Measurements from ENCODE around the gene OR2D3.

The OR2D3 gene

DNA sequence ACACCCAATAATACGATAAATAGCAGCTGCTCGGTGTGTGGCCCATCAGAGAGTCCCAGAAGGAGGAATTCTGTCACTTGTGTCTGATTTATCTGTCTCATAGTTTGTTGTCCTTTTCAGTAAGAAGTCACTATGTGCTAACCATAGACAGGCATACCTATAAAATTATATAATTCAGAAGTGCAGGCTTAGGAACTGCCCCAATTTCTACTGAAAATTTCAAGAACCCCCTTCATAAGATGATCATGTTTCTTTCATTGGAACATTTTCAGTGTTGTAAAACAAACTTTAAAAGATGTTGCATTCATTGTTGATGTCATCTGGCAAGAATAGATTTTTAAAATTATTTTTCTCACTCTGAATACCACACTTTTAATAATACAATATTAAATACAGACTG lies 28.4 kb upstream of the OR2D3 start, which contains the start of gene OR2D2:
OR2D2 (minus strand) TSS at position 101 of the 400 bp plus-strand sequence; CDS start at position 101, 0 bp downstream.
- H3K9ac ChIP-seq (ENCODE audit: low read length): no peak within 1 kb of the TSS
- no peaks in the 10 kb centered on the region for H3K27me3 ChIP-seq (ENCODE audit: low read depth, low read length)
- H3K79me2 ChIP-seq (ENCODE audit: low read length): no peaks in the 10 kb centered on the region
- no peaks in the 10 kb centered on the region for H4K20me1 ChIP-seq (ENCODE audit: insufficient read depth, low read length)
- H3K36me3 ChIP-seq (replicated peaks; ENCODE audit: low read depth, low read length): no peaks in the 10 kb centered on the region
- no peak within 1 kb of the TSS for H2AFZ ChIP-seq (ENCODE audit: low read depth, low read length)
- H3K27ac ChIP-seq (ENCODE audit: low read length): no peak within 1 kb of the TSS
- H3K4me1 ChIP-seq (ENCODE audit: low read length): peaks cover 28% of the 10 kb centered on the region
- TF ChIP-seq EZH2phosphoT487 (IDR thresholded peaks at IDR 0.05; ENCODE audit: low read depth): no peak
- TF ChIP-seq, protein P1, sequence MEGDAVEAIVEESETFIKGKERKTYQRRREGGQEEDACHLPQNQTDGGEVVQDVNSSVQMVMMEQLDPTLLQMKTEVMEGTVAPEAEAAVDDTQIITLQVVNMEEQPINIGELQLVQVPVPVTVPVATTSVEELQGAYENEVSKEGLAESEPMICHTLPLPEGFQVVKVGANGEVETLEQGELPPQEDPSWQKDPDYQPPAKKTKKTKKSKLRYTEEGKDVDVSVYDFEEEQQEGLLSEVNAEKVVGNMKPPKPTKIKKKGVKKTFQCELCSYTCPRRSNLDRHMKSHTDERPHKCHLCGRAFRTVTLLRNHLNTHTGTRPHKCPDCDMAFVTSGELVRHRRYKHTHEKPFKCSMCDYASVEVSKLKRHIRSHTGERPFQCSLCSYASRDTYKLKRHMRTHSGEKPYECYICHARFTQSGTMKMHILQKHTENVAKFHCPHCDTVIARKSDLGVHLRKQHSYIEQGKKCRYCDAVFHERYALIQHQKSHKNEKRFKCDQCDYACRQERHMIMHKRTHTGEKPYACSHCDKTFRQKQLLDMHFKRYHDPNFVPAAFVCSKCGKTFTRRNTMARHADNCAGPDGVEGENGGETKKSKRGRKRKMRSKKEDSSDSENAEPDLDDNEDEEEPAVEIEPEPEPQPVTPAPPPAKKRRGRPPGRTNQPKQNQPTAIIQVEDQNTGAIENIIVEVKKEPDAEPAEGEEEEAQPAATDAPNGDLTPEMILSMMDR (IDR thresholded peaks at IDR 0.05; ENCODE audit: low read depth, low read length): no peak
- H3K4me2 ChIP-seq (ENCODE audit: low read length): no peak within 1 kb of the TSS
- H3K9me3 ChIP-seq (ENCODE audit: insufficient read depth, low read length): 0 out of 2 replicates have a peak, but pooled peaks cover 3% of the 10 kb centered on the region
- H3K4me3 ChIP-seq (ENCODE audit: low read length): no peak within 1 kb of the TSS

DNA sequence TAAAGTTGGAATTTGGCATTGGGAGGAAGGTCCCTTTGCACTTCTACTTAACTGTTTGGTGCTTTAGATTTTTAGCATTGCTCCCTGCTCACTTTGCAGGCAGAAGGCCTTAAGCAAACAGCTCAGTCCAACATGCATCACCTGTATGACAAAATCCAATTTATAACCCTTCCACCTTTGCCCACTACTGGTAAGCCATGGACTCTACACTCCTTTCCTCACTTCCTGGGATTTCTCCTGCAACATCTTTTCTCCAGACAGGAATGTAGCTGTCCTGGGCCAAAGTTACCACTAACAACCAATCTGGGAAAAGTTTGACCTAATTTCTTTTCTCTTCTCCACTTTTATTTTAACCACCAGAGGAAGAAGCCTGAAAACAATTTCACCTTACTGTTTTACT lies 26.7 kb upstream of the OR2D3 start:
- TF ChIP-seq EZH2phosphoT487 (IDR thresholded peaks at IDR 0.05; ENCODE audit: low read depth): no peak
- TF ChIP-seq, protein P1 (IDR thresholded peaks at IDR 0.05; ENCODE audit: low read depth, low read length): no peak
- no peaks in the 10 kb centered on the region for H3K36me3 ChIP-seq (replicated peaks; ENCODE audit: low read depth, low read length)
- H3K4me3 ChIP-seq (ENCODE audit: low read length): no peak overlapping the region
- H2AFZ ChIP-seq (ENCODE audit: low read depth, low read length): no peak overlapping the region
- peaks cover 28% of the 10 kb centered on the region for H3K4me1 ChIP-seq (ENCODE audit: low read length)
- H3K9ac ChIP-seq (ENCODE audit: low read length): no peak overlapping the region
- no peak overlapping the region for H3K27ac ChIP-seq (ENCODE audit: low read length)
- no peaks in the 10 kb centered on the region for H3K79me2 ChIP-seq (ENCODE audit: low read length)
- no peak overlapping the region for H3K4me2 ChIP-seq (ENCODE audit: low read length)
- H3K9me3 ChIP-seq (ENCODE audit: insufficient read depth, low read length): no peaks in the 10 kb centered on the region
- no peaks in the 10 kb centered on the region for H4K20me1 ChIP-seq (ENCODE audit: insufficient read depth, low read length)
- no peaks in the 10 kb centered on the region; the same call in 1 of the 2 replicates for H3K27me3 ChIP-seq (ENCODE audit: low read depth, low read length)

DNA sequence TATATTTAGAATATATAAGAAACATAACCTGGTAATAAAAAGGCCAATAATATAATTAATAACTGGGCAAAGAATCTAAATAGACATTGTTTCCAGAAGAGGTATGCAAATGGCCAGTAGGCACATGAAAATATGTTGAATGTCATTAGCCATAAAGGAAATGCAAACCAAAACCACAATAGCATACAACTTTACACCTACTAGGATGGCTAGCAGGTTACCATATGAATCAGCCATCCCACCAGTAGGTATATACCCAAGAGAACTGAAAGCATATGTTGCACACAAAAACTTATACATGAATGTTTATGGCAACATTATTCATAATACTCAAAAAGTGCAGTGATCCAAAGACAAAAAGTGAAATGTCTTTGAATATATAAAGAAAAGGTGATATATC lies 25.8 kb upstream of the OR2D3 start:
- Histone ChIP-seq H3K4me3 (ENCODE audit: low read length) (no peak overlapping the region), H3K27ac (ENCODE audit: low read length) (no peak overlapping the region), H3K9ac (ENCODE audit: low read length) (no peak overlapping the region), H3K79me2 (ENCODE audit: low read length) (no peaks in the 10 kb centered on the region), H4K20me1 (ENCODE audit: insufficient read depth, low read length) (no peaks in the 10 kb centered on the region), H3K36me3 (replicated peaks; ENCODE audit: low read depth, low read length) (no peaks in the 10 kb centered on the region), H3K9me3 (ENCODE audit: insufficient read depth, low read length) (no peaks in the 10 kb centered on the region), H2AFZ (ENCODE audit: low read depth, low read length) (no peak overlapping the region), H3K27me3 (ENCODE audit: low read depth, low read length) (no peaks in the 10 kb centered on the region; the same call in 1 of the 2 replicates), H3K4me2 (ENCODE audit: low read length) (peak overlapping the region; percentile 1; the same call in 1 of the 2 replicates), H3K4me1 (ENCODE audit: low read length) (peaks cover 19% of the 10 kb centered on the region)
- TF ChIP-seq EZH2phosphoT487 (IDR thresholded peaks at IDR 0.05; ENCODE audit: low read depth): no peak
- TF ChIP-seq, protein P1 (IDR thresholded peaks at IDR 0.05; ENCODE audit: low read depth, low read length): no peak

DNA sequence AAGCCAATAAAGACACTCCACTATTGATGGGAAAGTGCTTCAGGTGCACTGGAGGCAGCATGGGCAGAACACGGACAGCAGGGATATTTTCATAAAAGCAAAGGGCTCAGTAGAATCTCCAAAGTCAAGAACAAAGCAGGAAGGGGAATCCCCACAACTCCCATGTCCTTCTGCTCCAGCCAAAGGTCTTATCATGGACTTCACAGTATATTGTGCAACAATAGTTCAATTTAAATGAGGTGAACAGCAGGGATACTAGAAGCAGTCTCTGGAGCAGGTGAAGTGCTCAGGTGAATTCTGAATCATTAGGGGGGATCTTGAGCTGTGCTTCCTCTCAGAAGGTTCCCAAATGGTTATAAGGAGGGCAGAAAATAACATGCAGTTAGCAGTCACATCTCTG lies 21.9 kb upstream of the OR2D3 start:
- no peak overlapping the region for H3K27ac ChIP-seq (ENCODE audit: low read length)
- H3K9ac ChIP-seq (ENCODE audit: low read length): no peak overlapping the region
- no peaks in the 10 kb centered on the region for H3K79me2 ChIP-seq (ENCODE audit: low read length)
- no peaks in the 10 kb centered on the region; the same call in 1 of the 2 replicates for H3K27me3 ChIP-seq (ENCODE audit: low read depth, low read length)
- H3K4me1 ChIP-seq (ENCODE audit: low read length): peaks cover 15% of the 10 kb centered on the region
- H3K4me3 ChIP-seq (ENCODE audit: low read length): no peak overlapping the region
- no peaks in the 10 kb centered on the region for H4K20me1 ChIP-seq (ENCODE audit: insufficient read depth, low read length)
- no peaks in the 10 kb centered on the region for H3K36me3 ChIP-seq (replicated peaks; ENCODE audit: low read depth, low read length)
- no peak overlapping the region for H3K4me2 ChIP-seq (ENCODE audit: low read length)
- TF ChIP-seq, protein P1 (IDR thresholded peaks at IDR 0.05; ENCODE audit: low read depth, low read length): no peak
- no peak for TF ChIP-seq EZH2phosphoT487 (IDR thresholded peaks at IDR 0.05; ENCODE audit: low read depth)
- H2AFZ ChIP-seq (ENCODE audit: low read depth, low read length): no peak overlapping the region
- no peaks in the 10 kb centered on the region for H3K9me3 ChIP-seq (ENCODE audit: insufficient read depth, low read length)

Data from OCI-LY3 (cell line).